ENCODE data around the gene MSMO1. TPM values are rescaled to one million over a fixed set of nuclear protein-coding genes. Genes with fewer than 3 reads are reported as not detected.

Gene MSMO1
- total and polyA plus RNA-seq, 7 donors: 13.6 to 114 (median 26.8) TPM

Small RNA genes within 50 kb of the gene (small RNA-seq; reads per million reads assigned to genes)
- gene MIR578: 0 to 0.12 (median 0) reads per million in 3 donors

Other genes starting within 250 kb of the MSMO1 start
- 10 to 100 TPM in 2 of 4 donors, 1 to 10 TPM in 2; 4.7 to 12.5 (median 9.1) TPM for gene TMEM192, start 214.8 kb upstream of the MSMO1 start, total RNA-seq
- 1 to 10 TPM; 6.0 to 9.6 (median 7.4) TPM for gene TMEM192, start 214.8 kb upstream of the MSMO1 start, polyA plus RNA-seq
- 10 to 100 TPM; 14.4 to 25.7 (median 18.8) TPM for gene KLHL2, start 120.1 kb upstream of the MSMO1 start, total RNA-seq
- 10 to 100 TPM in 2 of 3 donors, 1 to 10 TPM in 1; 9.2 to 12.0 (median 11.3) TPM for gene KLHL2, start 120.1 kb upstream of the MSMO1 start, polyA plus RNA-seq
- gene CPE, start 51.3 kb downstream of the MSMO1 start, total RNA-seq: 10 to 100 TPM; 31.8 to 64.5 (median 48.2) TPM
- 10 to 100 TPM in 1 of 3 donors, 1 to 10 TPM in 2; 5.4 to 22.7 (median 5.5) TPM for gene CPE, start 51.3 kb downstream of the MSMO1 start, polyA plus RNA-seq